PFSK-1 (cell line): Measurements from ENCODE around the gene AJAP1.

ENCODE experiments used
- FOXP2 ChIP-seq: optimal IDR thresholded peaks from 2 replicates; pipeline ENCODE3; 2011; ENCODE audit warnings: borderline replicate concordance, control low read depth, inconsistent platforms; ENCODE audit not compliant: insufficient read depth; ENCODE audit errors: extremely low read length, extremely low read depth
- POLR2AphosphoS5 ChIP-seq: IDR thresholded peaks from 2 replicates; pipeline ENCODE4 v1.6.1; 2012; ENCODE audit warnings: low read depth, mild to moderate bottlenecking, control low read depth, low read length, moderate library complexity
- REST ChIP-seq, 2 experiments: IDR thresholded peaks; 2 replicates each; pipeline versions ENCODE4 v1.6.1 to v1.8.0; 2011 to 2012; ENCODE audit warnings: low read depth in 2 of 2, low read length in 2 of 2, control low read depth in 1 of 2, inconsistent platforms in 1 of 2, mild to moderate bottlenecking in 1 of 2, moderate library complexity in 1 of 2; ENCODE audit not compliant: insufficient read depth in 1 of 2
- SIN3A ChIP-seq: IDR thresholded peaks from 2 replicates; pipeline ENCODE4 v1.6.1; 2012; ENCODE audit warnings: mild to moderate bottlenecking, low read length, moderate library complexity, borderline replicate concordance; ENCODE audit not compliant: insufficient read depth
- TAF1 ChIP-seq: IDR thresholded peaks from 2 replicates; pipeline ENCODE4 v1.6.1; 2012; ENCODE audit warnings: low read length, control low read depth, borderline replicate concordance; ENCODE audit not compliant: insufficient read depth

GRCh38 chr1:4626061-4626460 is 28.3 kb upstream of the AJAP1 start:
- TF ChIP-seq POLR2AphosphoS5 (no peak), SIN3A (no peak), TAF1 (no peak), REST (IDR thresholded peaks at IDR 0.05; ENCODE audit: insufficient read depth in 1 of 2, low read depth in 2 of 2, low read length in 2 of 2) (no peak), FOXP2 (no peak)
